GM21717 (cell line): ENCODE results near the gene PRKD2.

ENCODE experiments used
- ATAC-seq: cut with Tn5 transposase; IDR thresholded peaks from one replicate; pipeline ENCODE4 v1.9.1; 2021; ENCODE audit warnings: mild to moderate bottlenecking, moderate library complexity; ENCODE audit not compliant: unreplicated experiment

The PRKD2 gene

GRCh38 chr19:46668662-46669061 lies 48.3 kb downstream of the PRKD2 start:
- ATAC-seq: no peak

DNA sequence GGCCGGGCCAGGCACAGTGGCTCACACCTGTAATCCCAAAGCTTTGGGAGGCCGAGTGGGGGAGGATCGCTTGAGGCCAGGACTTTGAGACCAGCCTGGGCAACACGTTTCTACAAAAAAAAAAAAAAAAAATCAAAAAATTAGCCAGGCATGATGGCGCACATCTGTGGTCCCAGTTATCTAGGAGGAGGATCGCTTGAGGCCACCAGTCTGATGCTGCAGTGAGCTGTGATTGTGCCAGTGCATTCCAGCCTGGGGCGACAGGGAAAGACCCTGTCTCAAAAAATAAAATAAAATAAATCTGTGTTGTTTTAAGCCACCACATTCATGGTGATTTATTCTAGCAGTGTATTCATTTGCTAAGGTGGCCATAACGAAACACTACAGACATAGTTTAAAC lies 51.8 kb downstream of the PRKD2 start:
- ATAC-seq: no peak

- ATAC-seq: peak; percentile 27
Measured at GRCh38 chr19:46661735-46662592, 55.0 kb downstream of the PRKD2 start.

DNA sequence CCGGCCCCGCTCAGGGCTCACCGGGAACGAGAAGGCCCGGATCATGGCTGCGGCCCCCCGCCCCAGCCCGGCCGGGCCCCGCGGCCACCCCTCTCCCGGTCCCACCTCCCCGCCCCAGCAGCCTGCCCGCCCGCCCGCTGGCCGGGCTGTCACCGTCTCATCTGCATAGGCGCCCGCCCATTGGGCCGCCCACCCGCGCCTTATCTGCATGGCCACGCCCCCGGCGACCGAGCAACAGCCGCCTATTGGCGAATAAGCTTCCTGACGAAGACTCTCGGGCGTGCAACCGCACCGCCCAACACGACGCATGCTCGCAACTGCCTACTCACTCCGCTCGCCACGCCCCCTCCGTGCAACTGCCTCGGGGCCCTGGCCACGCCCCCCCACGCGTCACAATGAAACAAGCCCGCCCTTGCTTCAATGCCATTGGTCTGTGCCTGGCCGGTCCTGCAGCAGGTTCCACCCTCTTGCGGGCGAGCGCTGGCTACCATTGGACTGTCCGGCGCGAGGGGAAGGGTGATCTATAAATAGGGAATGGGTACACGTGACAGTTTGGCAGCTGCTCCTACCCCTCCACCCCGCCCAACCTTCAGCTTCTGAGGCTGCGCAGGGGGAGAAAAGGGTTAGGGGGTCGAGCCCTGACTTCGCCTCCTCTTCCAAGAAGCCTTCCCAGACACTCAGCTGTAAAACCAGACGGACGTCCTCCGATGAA lies 55.7 kb downstream of the PRKD2 start, which contains the start of gene DACT3:
Gene DACT3, minus strand, starts transcription at position 163 of the 712 bp plus-strand sequence. Its CDS starts 118 bp downstream, at position 45.
- peak; percentile 84 for ATAC-seq

- ATAC-seq: no peak
Measured at GRCh38 chr19:46660551-46661019, 56.3 kb downstream of the PRKD2 start.

DNA sequence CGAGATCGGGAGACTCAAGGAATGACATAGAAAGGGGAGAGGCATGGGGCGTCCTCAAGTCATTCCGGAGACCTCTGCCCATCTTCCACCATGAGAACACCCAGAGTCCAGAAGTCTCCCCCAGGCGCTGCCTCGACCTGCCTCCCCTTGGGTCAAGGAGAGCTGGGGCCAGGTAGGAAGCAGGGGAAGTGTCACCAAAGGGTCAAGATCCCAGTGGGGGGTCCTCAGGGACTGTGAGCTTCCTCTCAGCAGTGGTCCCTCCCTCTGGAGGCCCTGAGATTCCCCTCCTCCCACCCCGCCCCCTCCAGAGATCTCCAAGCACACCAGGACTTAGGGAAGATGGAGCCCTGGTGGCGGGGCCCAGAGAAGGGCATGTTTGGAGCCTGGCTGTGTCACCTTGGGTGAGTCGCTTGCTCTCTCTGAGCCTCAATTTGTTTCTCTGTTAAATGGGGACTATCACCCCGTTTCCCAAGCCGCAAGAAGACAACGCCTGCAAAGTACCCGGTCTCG lies 56.9 kb downstream of the PRKD2 start:
- ATAC-seq: no peak

DNA sequence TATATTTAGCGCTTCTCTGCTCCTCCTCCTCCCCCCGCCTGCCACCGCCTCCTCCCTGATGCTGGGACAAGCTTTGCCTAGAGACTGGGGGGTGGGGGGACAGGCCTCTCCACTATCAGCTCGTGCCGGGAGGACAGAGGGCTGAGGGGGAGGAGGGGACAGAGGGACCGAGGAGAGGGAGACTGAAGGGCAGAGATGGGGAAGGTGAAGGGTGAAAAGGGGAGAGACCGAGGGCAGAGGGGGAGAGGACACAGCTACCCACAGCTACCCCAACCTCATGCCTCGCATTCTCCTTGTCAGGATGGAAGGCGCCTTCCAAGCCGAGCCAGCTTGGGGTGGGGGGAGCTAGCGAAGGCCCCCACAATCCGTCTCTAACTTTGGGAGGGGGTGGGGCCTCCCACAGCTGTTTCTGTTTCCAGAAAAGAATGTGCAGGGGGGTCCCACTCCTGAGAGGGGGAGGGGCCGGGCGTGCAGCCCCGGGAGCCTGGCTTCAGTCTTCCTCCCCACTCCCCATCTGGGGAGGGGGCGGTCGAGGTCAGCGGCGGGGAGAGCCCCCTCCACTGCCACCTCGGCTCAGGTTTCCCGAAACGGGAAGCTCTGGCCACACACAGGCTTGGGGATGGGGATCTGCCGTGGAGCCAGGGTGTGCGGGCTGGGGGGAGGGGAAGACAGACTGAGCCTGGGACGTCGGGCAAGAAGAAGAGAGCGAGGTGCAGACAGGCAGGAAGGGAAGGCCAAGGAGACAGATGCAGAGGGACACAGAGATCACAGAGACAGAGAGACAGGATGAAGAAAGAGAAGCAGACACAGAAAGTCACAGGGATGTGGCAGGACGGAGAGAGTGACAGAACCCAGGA lies 57.5 kb downstream of the PRKD2 start:
- ATAC-seq: no peak

GRCh38 chr19:46656541-46656940 lies 60.4 kb downstream of the PRKD2 start:
- ATAC-seq: no peak

- ATAC-seq: no peak
Measured at GRCh38 chr19:46654621-46655152, 62.2 kb downstream of the PRKD2 start.

DNA sequence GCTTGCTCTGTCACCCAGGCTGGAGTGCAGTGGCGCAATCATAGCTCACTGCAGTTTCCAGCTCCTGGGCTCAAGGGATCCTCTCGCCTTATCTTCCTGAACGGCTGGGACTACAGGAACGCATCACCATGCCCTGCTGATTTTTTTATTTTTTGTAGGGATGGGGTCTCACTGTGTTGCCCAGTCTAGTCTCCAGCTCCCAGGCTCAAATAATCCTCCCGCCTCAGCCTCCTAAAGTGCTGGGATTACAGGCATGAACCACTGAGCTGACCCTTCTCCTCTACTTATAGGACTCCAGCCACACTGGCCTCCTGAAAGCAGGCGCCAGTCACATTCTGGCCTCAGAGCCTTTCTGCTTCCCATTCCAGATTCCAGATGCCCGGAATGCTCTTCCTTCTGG lies 66.5 kb downstream of the PRKD2 start:
- no peak for ATAC-seq

GRCh38 chr19:46648961-46649960 lies 67.7 kb downstream of the PRKD2 start:
- ATAC-seq: no peak

- ATAC-seq: no peak
Measured at GRCh38 chr19:46648060-46648960, 68.6 kb downstream of the PRKD2 start.

DNA sequence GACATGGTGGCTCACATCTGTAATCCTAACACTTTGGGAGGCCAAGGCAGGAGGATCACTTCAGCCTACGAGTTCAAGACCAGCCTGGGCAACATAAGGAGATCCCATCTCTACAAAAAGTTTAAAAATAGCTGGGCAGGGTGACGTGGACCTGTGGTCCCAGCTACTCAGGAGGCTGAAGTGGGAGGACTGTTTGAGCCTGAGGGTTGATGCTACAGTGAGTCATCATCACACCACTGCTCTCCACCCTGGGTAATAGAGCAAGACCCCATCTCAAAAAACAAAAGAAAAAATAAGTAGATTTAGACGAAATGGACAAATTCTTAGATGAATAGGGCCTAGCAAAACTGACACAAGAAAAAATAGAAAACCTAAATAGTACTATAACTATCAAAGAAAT lies 70.5 kb downstream of the PRKD2 start:
- ATAC-seq: no peak

- no peak for ATAC-seq
Measured at GRCh38 chr19:46644720-46645119, 72.2 kb downstream of the PRKD2 start.

DNA sequence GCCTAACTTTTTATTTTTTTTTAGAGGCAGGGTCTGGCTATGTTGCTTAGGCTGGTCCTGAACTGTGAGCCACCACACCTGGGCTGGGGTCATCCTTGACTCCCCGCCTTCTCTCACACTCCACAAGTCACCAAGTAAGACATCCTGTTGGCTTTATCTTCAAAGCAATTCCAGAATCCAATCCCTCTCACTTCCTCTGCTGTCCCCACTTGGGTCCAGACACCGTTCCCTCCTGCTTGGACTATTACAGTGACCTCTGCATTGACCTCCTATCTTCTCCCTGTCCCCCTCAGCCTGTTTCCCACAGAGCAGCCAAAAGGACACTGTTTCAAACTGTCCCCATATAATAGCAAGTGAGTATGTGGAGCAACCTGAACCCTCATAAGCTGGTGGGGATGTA lies 76.3 kb downstream of the PRKD2 start:
- ATAC-seq: no peak

GRCh38 chr19:46639358-46640182 lies 77.3 kb downstream of the PRKD2 start:
- no peak for ATAC-seq

GRCh38 chr19:46637224-46637623 lies 79.7 kb downstream of the PRKD2 start:
- ATAC-seq: no peak
